Measurements from ENCODE around the gene L1TD1.
"Not testable (repeated sequence)": the region's sequence is repeated elsewhere in the genome, so short reads cannot be mapped to it uniquely, and the experiment has no call there.

L1TD1 gene

GRCh38 chr1:62235576-62235975 is 40.9 kb downstream of the L1TD1 start:
- no peak for DNase-seq (ENCODE audit: low read depth in 2 of 3, low spot score in 1 of 3)

GRCh38 chr1:62237361-62237760 is 42.7 kb downstream of the L1TD1 start:
- no peak for DNase-seq (ENCODE audit: low read depth in 2 of 3, low spot score in 1 of 3)

DNA sequence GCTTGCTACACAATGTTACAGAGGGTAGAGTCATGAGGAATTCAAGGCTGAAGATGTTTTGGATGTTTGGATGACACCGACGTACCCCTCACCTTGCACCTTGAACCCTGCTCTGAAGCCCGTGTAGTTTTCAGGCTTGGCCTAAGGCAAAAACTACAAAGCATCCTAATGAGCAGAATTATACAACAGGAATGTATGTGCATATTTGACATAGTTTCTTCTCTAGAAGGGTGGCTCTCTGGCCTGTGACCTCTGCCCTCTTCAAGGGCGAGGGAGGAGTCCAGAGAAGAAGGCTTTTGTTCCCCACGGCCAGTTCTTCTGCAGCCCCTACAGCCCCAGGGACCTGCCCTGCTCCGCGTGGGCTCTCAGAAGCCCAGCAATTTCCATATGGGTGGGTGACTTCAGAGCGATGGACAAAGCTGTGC is 43.3 kb downstream of the L1TD1 start:
- no peak for DNase-seq (ENCODE audit: low read depth in 2 of 3, low spot score in 1 of 3)

DNA sequence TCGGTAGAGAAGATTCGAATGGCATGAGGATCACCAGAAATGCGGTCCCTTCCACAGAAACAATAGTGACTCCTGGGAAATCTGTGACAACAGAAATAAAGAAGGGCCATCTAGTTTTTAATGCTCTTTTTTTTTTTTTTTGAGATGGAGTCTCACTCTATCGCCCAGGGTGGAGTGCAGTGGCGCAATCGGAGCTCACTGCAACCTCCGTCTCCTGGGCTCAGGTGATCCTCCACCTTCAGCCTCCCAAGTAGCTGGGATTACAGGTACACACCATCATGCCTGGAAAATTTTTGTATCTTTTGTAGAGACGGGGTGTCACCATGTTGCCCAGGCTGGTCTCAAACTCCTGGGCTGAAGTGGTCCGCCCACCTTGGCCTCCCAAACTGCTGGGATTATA is 43.9 kb downstream of the L1TD1 start:
- no peak for DNase-seq (ENCODE audit: low read depth in 2 of 3, low spot score in 1 of 3)

DNA sequence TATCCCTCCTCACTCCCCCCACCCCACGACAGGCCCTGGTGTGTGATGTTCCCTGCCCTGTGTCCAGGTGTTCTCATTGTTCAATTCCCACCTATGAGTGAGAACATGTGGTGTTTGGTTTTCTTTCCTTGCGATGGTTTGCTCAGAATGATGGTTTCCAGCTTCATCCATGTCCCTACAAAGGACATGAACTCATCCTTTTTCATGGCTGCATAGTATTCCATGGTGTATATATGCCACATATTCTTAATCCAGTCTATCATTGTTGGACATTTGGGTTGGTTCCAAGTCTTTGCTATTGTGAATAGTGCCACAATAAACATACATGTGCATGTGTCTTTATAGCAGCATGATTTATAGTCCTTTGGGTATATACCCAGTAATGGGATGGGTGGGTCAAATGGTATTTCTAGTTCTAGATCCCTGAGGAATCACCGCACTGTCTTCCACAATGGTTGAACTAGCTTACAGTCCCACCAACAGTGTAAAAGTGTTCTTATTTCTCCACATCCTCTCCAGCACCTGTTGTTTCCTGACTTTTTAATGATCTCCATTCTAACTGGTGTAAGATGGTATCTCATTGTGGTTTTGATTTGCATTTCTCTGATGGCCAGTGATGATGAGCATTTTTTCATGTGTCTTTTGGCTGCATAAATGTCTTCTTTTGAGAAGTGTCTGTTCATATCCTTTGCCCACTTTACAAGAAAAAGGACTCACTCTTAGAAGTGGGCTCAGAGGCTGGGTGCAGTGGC is 45.2 kb downstream of the L1TD1 start:
- DNase-seq (ENCODE audit: low read depth in 2 of 3, low spot score in 1 of 3) = not testable (repeated sequence)

- no peak for DNase-seq (ENCODE audit: low read depth in 2 of 3, low spot score in 1 of 3)
Observed at GRCh38 chr1:62240651-62241370, 46.2 kb downstream of the L1TD1 start.

DNA sequence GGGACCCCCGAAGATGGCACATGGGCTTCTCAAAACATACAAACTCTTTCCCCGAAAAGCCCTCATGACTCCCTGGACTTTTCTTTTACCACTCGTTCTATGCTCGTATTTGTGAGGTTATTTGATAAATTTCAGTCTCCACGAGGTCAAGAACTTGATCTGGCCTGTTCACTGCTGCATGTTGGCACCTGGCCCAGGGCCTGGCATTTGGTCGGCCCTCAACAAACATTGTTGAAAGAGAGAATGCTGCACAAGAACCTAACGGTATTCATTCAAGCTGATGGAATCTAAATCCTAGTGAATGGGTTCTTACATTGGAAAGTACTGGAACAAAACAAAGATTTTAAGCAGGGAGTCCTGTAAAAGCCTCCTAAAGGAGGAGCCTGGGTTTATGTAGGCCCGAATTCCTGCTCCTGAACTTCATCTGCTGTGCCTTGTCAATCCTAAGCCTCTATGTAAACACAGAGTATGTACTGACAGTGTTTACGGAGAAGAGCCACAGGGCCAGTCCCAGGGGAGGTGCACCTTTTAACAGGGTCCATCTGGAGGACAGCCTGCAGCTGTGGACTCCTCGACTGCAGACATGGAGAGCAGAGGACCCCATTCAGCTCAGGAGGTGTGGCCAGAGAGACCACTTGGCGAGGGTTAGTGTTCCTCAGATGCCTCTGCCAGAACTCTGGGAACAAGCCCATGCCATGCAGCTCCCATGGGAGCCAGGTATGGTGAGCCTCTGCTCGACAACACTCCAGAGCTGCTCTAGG is 46.9 kb downstream of the L1TD1 start:
- DNase-seq (ENCODE audit: low read depth in 2 of 3, low spot score in 1 of 3) = no peak

DNA sequence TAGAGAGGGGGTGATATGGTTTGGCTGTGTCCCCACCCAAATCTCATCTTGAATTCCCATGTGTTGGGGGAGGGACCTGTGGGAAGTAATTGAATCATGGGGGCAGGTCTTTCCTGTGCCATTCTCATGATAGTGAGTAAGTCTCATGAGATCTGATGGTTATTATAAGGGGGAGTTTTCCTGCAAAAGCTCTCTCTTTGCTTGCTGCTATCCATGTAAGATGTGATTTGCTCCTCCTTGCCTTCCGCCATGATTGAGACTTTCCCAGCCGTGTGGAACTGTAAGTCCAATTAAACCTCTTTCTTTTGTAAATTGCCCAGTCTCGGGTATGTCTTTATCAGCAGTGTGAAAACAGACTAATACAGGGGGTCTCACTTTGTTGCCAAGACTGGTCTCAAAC is 49.7 kb downstream of the L1TD1 start:
- DNase-seq (ENCODE audit: low read depth in 2 of 3, low spot score in 1 of 3) = not testable (repeated sequence)

DNA sequence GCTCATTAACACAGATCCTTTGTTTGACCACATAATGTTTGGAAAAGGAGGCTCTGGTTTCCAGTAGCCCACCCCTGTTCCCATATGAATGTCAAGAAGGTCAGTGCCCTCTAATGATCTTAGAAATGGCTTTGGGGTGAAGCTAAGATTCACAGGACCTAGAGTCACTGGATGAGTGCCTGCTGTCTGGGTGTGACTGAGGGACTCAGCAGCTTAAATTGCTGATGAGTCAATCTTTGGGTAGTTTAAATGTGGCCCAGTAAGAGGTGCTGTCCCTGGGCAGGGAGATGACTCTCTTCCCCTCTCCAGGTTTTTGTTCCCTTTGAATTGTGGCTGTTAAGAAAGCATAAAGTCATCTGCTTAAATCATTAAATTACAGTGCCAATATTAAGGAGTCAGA is 50.6 kb downstream of the L1TD1 start:
- no peak for DNase-seq (ENCODE audit: low read depth in 2 of 3, low spot score in 1 of 3)

- no peak for DNase-seq (ENCODE audit: low read depth in 2 of 3, low spot score in 1 of 3)
Observed at GRCh38 chr1:62247391-62248168, 52.9 kb downstream of the L1TD1 start.

DNA sequence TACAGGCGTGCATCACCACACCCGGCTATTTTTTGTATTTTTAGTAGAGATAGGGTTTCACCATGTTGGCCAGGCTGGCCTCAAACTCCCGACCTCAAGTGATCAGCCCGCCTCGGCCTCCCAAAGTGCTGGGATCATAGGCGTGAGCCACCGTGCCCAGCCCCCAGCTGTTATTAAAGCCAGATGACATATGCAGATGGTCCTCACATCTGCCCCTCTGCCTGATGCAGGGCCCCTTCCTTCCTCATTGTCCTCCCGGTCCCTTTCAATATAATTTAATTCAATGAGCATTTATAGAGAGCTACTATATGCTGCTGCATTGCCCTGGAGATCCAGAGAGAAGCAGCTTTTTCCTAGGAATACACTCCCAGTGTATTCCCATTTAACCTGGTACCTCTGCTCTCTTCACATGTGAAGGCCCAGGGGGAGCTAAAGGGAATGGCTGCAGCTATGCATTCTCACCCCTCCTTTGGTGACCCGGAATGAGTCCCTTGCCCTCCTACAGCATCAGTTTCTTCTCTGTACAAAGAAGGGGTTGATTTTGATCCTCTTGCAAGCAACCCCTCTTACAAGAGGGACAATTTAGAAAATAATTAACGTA is 55.6 kb downstream of the L1TD1 start:
- no peak for DNase-seq (ENCODE audit: low read depth in 2 of 3, low spot score in 1 of 3)

DNA sequence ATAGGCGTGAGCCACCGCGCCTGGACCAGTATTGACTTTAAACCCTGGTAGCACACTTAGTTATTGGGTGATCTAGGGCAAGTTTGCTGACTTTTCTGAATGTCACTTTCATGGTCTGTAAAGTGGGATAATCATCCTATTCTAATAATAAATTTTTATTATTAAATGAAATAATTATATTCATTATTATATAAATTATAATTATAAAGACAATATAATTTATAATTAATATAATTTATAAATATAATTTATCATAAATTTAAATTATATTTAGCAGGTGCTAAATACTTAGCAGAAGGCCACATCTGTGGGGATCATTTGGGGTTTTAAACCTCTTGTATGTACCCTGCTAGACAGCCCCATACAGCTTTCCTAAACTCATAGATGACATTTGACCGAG is 64.9 kb downstream of the L1TD1 start:
- DNase-seq (ENCODE audit: low read depth in 2 of 3, low spot score in 1 of 3) = no peak

DNA sequence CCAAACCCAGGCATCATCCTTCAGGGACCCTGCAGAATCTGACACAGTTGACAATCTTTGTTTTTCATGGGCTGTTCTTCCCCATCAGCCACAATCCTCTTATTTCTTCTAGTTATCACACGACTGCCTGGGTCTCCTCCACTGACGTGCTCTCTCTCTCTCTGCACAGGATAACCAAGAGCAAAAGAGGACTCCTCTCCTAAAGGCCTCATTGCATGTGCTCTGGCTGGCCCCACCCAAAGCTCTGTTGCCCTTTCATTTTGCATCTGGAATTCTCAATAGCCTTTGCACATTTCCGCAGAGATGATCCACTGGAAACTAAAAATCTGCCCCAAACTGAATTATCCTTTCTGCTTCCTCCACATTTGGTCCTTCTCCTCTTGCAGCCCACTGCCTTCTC is 66.0 kb downstream of the L1TD1 start:
- no peak for DNase-seq (ENCODE audit: low read depth in 2 of 3, low spot score in 1 of 3)
